Activated CD4-positive, alpha-beta T cell treated with anti-CD3 and anti-CD28 coated beads, Interleukin-2, amount 50 U/mL, for 24 hours (primary cell): ENCODE data around the gene CLDN14.

Experiments used
- DNase-seq, 2 donors: peaks; one replicate each; pipeline ENCODE4 v3.0.0-alpha.2; 2020; ENCODE audit warnings: low read depth in 1 of 2, low spot score in 1 of 2

The CLDN14 gene

DNA sequence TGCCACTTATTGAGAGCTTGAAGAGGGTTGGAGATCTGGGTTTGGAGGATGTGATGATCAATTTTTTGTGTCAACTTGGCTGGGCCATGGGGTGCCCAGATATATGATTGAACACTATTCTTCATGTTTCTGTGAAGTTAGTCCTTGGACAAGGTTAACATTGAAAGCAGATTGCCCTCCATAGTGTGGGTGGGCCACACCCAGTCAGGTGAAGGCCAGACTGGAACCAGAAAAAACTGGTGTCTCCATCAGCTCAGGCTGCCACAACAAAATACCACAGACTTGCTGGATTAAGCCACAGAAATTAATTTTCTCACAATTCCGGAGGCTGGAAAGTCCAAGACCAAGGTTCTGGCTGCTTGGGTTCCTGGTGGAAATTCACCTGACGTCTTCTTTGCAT lies 7.5 kb downstream of the CLDN14 start:
- DNase-seq: no peak

DNA sequence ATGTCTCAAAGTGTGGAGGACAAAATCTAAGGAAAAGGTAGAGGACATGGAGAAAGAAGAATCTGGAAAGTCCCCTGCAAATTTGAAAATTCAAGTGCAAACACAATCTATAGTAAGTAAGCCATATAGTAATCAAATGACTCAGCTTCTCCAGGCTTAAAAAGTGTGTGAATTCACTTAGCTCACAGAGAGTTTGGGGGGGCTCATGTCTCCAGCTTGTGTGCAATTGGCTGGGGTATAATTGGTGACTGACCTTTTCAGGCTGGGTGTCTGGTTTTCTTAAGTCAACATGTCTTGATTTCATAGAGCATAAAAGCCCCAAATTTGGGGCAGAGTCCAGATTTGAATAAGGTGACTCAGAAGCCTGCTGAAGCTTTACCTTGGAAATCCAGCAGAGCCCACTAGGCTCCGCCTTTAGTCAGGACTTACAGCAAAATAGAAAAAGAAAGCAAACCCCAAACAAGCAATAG lies 8.6 kb downstream of the CLDN14 start:
- DNase-seq: no peak

DNA sequence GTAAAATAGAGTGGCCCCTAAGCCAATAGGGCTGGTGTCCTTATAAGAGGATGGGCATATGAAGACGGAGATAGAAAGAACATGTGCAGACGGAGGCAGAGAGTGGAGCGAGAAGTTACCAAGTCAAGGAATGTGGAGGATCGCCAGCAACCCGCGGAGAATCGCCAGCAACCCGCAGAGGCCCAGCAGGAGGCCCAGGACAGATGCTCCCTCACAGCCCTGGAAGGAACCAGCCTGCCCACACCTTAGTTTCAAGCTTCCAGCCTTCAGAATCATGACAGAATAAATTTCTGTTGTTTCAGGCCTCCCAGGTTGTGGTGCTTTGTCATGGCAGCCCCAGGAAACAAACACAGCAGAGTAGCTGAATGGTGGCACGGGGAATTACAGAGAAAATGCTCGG lies 9.6 kb downstream of the CLDN14 start:
- DNase-seq: no peak

- DNase-seq: no peak
Measured at GRCh38 chr21:36466061-36466511, 13.8 kb downstream of the CLDN14 start.

DNA sequence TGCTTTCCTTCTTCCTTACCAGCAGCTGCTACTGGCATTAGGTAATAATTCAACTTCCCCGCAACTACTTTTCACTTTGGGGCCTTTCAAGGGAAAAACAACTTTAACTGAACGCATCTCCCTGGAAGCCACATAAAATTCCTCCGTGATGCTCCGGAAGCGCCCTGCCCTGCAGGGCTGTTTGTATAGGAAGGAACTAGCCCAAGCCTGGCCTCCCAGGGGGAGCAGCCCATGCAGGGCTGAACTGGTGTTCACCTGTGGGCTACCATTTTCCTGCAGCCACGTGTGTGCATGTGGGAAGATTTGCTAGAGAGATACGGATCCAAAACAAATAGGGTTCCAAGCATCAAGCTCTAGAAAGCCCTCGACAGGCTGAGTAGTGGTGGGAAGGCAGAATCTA lies 14.4 kb downstream of the CLDN14 start:
- no peak for DNase-seq

- no peak for DNase-seq
Measured at GRCh38 chr21:36464590-36464989, 15.3 kb downstream of the CLDN14 start.

- no peak for DNase-seq
Measured at GRCh38 chr21:36463991-36464390, 15.9 kb downstream of the CLDN14 start.

- no peak for DNase-seq
Measured at GRCh38 chr21:36463204-36463603, 16.7 kb downstream of the CLDN14 start.

GRCh38 chr21:36461918-36462486 lies 17.9 kb downstream of the CLDN14 start:
- DNase-seq: no peak

- no peak for DNase-seq
Measured at GRCh38 chr21:36461277-36461917, 18.5 kb downstream of the CLDN14 start.

- no peak for DNase-seq
Measured at GRCh38 chr21:36460866-36461265, 19.1 kb downstream of the CLDN14 start.

GRCh38 chr21:36459098-36459497 lies 20.8 kb downstream of the CLDN14 start:
- no peak for DNase-seq

- DNase-seq: no peak
Measured at GRCh38 chr21:36456729-36457414, 23.1 kb downstream of the CLDN14 start.

DNA sequence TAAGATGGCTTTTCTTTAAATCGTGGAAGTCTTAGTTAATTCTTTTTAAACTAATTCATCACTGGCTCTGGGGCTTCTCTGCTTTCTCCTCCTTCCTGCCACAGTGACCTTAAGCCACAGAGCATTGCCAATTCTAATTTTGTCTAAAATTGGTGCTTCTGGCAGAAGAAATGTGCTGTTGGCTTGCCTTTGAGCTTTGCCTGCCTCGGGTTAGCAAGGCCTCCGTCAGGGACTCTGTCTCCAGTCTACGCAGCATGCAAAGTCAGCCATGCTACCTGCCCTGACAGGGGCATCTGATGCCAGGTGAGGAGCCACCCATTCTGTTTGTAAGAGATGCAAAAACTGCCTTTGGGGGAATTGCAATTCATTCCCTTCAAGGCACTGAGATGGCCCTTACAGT lies 25.2 kb downstream of the CLDN14 start:
- no peak for DNase-seq

DNA sequence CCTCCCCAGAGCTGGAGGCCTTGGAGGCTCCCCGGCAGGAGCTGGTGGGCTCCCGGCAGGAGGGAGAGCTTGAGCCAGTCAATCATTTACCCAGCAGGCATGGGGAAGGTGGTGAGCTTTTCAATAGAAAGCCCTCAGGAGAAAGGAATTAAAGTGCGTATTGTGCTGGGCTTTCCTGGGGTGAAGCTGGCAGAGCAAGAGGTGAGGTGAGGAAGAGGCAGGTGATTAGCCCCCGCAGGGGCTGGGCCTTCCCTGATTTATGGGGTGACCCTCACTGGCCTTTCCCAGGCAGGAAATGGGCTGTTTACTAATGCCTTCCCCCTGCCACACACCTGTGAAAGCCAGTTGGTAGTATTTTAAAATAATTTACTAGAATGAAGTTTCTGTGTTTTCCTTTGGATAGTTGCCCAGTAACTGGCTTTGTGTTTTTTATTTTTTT lies 25.8 kb downstream of the CLDN14 start:
- DNase-seq: no peak

- no peak for DNase-seq
Measured at GRCh38 chr21:36452281-36452825, 27.6 kb downstream of the CLDN14 start.

DNA sequence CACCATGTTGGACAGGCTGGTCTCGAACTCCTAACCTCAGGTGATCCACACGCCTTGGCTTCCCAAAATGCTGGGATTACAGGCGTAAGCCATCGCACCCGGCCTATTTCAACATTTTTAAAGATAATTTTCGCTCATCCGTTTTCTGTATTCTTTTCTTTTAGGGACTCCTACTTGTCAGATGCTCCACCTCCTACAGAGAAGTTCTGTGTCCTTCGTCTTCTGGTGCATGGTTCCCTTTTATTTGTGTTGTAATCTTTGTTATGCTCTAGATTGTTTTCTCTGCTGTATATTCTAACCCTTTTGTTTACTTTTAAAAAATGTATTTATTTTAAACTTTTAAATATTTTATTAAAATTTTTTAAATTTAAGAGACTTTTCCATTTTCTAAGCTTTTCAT lies 28.4 kb downstream of the CLDN14 start:
- no peak for DNase-seq

GRCh38 chr21:36450511-36450910 lies 29.4 kb downstream of the CLDN14 start:
- DNase-seq: no peak

- DNase-seq: no peak
Measured at GRCh38 chr21:36446301-36446700, 33.6 kb downstream of the CLDN14 start.

DNA sequence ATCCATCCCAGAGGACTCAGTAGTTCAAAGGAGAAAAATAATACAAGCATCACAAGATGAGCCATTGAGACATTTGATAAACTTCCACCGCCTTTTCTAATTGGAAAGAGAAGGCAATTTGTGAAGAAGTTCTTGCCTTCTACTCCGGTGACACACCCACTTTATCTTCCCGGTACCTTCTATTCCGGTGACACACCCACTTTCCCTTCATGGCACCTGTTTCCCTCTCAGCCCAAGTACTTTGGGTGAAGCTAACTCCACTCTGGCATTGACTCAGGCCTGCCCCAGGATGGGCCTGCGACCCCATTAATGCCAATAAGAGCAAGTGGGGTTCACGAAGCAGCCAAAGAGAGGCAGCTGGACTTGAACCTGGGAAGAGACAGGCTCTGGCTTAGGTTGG lies 38.2 kb downstream of the CLDN14 start:
- DNase-seq: no peak

- no peak for DNase-seq
Measured at GRCh38 chr21:36437745-36438128, 42.2 kb downstream of the CLDN14 start.
